Measurements from ENCODE around the gene EML6.

- TF ChIP-seq EZH2 (IDR thresholded peaks at IDR 0.05) = no peak
- TF ChIP-seq, protein P1, sequence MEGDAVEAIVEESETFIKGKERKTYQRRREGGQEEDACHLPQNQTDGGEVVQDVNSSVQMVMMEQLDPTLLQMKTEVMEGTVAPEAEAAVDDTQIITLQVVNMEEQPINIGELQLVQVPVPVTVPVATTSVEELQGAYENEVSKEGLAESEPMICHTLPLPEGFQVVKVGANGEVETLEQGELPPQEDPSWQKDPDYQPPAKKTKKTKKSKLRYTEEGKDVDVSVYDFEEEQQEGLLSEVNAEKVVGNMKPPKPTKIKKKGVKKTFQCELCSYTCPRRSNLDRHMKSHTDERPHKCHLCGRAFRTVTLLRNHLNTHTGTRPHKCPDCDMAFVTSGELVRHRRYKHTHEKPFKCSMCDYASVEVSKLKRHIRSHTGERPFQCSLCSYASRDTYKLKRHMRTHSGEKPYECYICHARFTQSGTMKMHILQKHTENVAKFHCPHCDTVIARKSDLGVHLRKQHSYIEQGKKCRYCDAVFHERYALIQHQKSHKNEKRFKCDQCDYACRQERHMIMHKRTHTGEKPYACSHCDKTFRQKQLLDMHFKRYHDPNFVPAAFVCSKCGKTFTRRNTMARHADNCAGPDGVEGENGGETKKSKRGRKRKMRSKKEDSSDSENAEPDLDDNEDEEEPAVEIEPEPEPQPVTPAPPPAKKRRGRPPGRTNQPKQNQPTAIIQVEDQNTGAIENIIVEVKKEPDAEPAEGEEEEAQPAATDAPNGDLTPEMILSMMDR (IDR thresholded peaks at IDR 0.05) = no peak
- no peak for TF ChIP-seq EZH2phosphoT487 (IDR thresholded peaks at IDR 0.05)
Measured at GRCh38 chr2:54866179-54866578, 142.7 kb downstream of the EML6 start.
